A172 (cell line): ENCODE data around the gene TTLL11. TPM values are rescaled to one million over a fixed set of nuclear protein-coding genes. Genes with fewer than 3 reads are reported as not detected.
A peak's percentile ranks its signal among the peaks of the same experiment; 100 is the strongest.

Experiments used
- DNase-seq: peaks from one replicate; pipeline ENCODE4 v3.0.0-alpha.2; 2015; ENCODE audit warnings: low spot score
- total RNA-seq: library from RNA; depleted of rRNA; stranded (reverse); fragments of >200 nt; shearing (Covaris generic); gene quantifications from 2 replicates; pipeline ENCODE4 v1.2.3, GENCODE V29; 2014

Gene TTLL11
- total RNA-seq, 1 experiment from 2014 or later = 3.6 TPM

- no peak for DNase-seq
Observed at GRCh38 chr9:122110100-122110833, 17.2 kb upstream of the TTLL11 start.

- no peak for DNase-seq
Observed at GRCh38 chr9:122109035-122109813, 16.1 kb upstream of the TTLL11 start.

- no peak for DNase-seq
Observed at GRCh38 chr9:122107291-122107805, 14.2 kb upstream of the TTLL11 start.

- no peak for DNase-seq
Observed at GRCh38 chr9:122106576-122106975, 13.5 kb upstream of the TTLL11 start.

- DNase-seq = no peak
Observed at GRCh38 chr9:122103985-122104384, 10.9 kb upstream of the TTLL11 start.

- no peak for DNase-seq
Observed at GRCh38 chr9:122102156-122102555, 9.0 kb upstream of the TTLL11 start.

GRCh38 chr9:122100756-122101155 is 7.6 kb upstream of the TTLL11 start:
- no peak for DNase-seq

- peak; percentile 74 for DNase-seq
Observed at GRCh38 chr9:122099271-122099869, 6.3 kb upstream of the TTLL11 start.

- no peak for DNase-seq
Observed at GRCh38 chr9:122097679-122098315, 4.7 kb upstream of the TTLL11 start.

- no peak for DNase-seq
Observed at GRCh38 chr9:122096620-122097415, 3.7 kb upstream of the TTLL11 start.

GRCh38 chr9:122095010-122095767 is 2.1 kb upstream of the TTLL11 start:
- DNase-seq = peak; percentile 60

- no peak for DNase-seq
Observed at GRCh38 chr9:122091682-122092592, 1.2 kb downstream of the TTLL11 start.

- DNase-seq = no peak
Observed at GRCh38 chr9:122090981-122091380, 2.1 kb downstream of the TTLL11 start.

GRCh38 chr9:122090287-122090883 is 2.7 kb downstream of the TTLL11 start:
- DNase-seq = no peak

- DNase-seq = no peak
Observed at GRCh38 chr9:122088880-122089706, 4.0 kb downstream of the TTLL11 start.

GRCh38 chr9:122087406-122088200 is 5.5 kb downstream of the TTLL11 start:
- DNase-seq = no peak

GRCh38 chr9:122086873-122087272 is 6.2 kb downstream of the TTLL11 start:
- no peak for DNase-seq
